ENCODE data around the gene APRT. TPM values are rescaled to one million over a fixed set of nuclear protein-coding genes. Genes with fewer than 3 reads are reported as not detected.

APRT gene
- total RNA-seq (2022; extraction: Qiagen RNA extraction), result 318 to 449 TPM (median 401 TPM) in 5 replicates

GRCh38 chr16:88811769-88812512, at the start of gene APRT:
Gene APRT, minus strand, starts transcription at chr16:88811928. Its CDS starts 29 bp downstream, at chr16:88811899.

DNA sequence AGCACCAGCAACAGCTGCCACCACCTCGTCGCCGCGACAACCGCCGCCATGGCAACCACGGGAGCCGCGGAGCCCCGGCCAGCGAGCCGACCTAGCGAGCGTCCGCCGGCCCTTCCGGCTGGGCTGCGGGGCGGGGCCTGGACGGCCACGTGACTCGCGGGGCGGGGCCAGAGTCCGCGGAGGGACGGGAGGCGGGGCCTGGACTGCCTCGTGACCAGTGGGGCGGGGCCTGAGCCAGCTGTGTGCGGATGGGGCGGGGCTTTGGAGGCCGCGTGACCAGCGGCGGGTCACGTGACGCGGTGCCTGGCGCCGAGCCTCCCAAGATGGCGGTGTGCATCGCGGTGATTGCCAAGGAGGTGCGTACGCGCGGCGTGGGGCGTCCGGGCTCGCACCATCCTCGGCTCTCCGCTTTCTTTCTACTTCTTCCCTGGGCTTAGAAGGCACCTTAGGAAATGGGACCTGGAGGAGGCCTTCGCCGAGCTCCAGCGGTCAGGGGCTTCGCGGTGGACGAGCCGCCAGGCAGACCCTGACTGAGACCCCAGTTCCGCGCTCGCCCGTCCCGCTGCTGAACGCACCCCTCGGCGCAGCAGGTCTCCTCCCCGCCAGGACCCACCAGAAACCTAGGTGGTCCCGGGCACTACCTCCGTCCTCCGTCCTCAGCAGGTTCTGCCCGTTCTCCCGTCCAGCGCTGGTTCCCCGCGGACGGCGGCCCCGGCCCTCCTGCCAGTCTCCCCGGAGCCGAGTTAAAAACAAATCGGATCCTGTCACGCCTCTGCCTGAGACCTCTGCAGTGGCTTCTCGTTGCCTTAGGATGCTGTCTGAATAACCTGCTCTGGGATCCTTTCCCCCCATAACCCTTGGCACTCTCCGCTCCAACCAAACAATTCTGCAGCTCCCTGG, 45.4 kb upstream of the APRT start, which contains the start of the genes GALNS and TRAPPC2L:
Gene GALNS (minus strand): TSS at position 120 of the 900 bp plus-strand sequence. CDS start 70 bp downstream, at position 50.
Gene TRAPPC2L (plus strand): TSS at position 300 of the 900 bp plus-strand sequence. CDS start 24 bp downstream, at position 324.

GRCh38 chr16:88803264-88803987, 8.3 kb downstream of the APRT start, which contains the start of gene CDT1:
Gene CDT1, plus strand, starts transcription at chr16:88803789. Its CDS starts 43 bp downstream, at chr16:88803832.

DNA sequence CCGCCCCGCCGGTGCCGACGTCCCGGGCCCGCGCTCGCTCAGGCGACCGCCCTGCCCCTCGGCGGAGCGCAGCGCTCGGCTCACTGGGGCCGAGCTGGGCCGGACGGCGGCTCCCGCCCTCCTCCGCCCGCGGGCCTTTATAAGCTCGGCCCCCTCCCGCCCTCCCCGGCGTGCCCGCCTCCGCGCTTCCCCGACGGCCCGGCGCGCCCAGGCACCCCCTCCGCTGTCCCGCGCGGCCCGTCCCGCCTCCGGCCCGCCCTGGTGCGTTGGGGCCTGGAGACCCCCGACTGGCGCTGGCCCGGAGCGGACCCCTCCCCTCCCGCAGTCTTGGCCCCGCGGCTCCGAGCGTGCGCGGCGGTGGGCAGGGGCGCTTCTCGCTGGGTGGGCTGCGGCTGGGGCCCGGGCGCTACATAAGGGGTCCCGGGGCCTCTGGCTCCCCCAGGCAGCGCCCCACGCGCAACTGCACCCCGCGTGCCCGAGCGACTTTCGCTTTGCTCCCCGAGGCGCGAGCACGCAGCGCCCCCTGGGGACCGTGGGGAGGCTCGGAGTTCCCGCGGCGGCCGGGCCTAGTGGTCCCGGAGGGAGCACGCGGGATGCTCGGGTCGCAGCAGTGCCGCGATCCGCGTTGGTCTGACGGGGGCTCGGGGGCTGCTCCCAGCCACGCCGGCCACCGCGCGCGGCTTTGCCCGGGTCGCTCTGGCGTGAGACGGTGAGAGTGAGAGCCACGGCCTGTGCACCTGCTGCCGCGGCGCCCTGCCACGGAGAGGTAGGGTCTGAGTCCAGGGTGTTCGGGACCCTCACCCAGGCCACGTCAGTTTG, 26.4 kb downstream of the APRT start, which contains the start of gene PIEZO1:
Gene PIEZO1 (minus strand): TSS at position 115 of the 819 bp plus-strand sequence. CDS start 256 bp downstream, outside the sequence.

Other genes starting within 250 kb of the APRT start
- 45.1 to 52.5 TPM (median 51.5 TPM) in 5 replicates for gene ZC3H18, start 241.5 kb downstream of the APRT start, total RNA-seq (2022; extraction: Qiagen RNA extraction)
- gene IL17C, start 173.4 kb downstream of the APRT start, total RNA-seq (2022; extraction: Qiagen RNA extraction), result 0.13 TPM in 1 of 5 replicates, not detected in the others
- 229 to 328 TPM (median 298 TPM) in 5 replicates for gene CYBA, start 160.9 kb downstream of the APRT start, total RNA-seq (2022; extraction: Qiagen RNA extraction)
- gene MVD, start 148.8 kb downstream of the APRT start, total RNA-seq (2022; extraction: Qiagen RNA extraction), result 14.9 to 24.1 TPM (median 23.4 TPM) in 5 replicates
- gene SNAI3, start 125.4 kb downstream of the APRT start, total RNA-seq (2022; extraction: Qiagen RNA extraction), result 0.07 to 0.23 TPM (median 0.16 TPM) in 5 replicates
- 11.8 to 20.1 TPM (median 16.7 TPM) in 5 replicates for gene RNF166, start 105.5 kb downstream of the APRT start, total RNA-seq (2022; extraction: Qiagen RNA extraction)
- gene CTU2, start 105.4 kb downstream of the APRT start, total RNA-seq (2022; extraction: Qiagen RNA extraction), result 22.5 to 35.2 TPM (median 34.2 TPM) in 5 replicates
- 101 to 154 TPM (median 139 TPM) in 5 replicates for gene PIEZO1, start 26.7 kb downstream of the APRT start, total RNA-seq (2022; extraction: Qiagen RNA extraction)
- gene CDT1, start 8.1 kb downstream of the APRT start, total RNA-seq (2022; extraction: Qiagen RNA extraction), result 24.3 to 34.5 TPM (median 31.0 TPM) in 5 replicates
- 34.7 to 47.1 TPM (median 46.9 TPM) in 5 replicates for gene GALNS, start 45.0 kb upstream of the APRT start, total RNA-seq (2022; extraction: Qiagen RNA extraction)
- gene TRAPPC2L, start 45.2 kb upstream of the APRT start, total RNA-seq (2022; extraction: Qiagen RNA extraction), result 93.2 to 131 TPM (median 108 TPM) in 5 replicates
- gene PABPN1L, start 54.7 kb upstream of the APRT start, total RNA-seq (2022; extraction: Qiagen RNA extraction), result not detected in 5 replicates
- gene CBFA2T3, start 165.3 kb upstream of the APRT start, total RNA-seq (2022; extraction: Qiagen RNA extraction), result 0.40 to 0.86 TPM (median 0.63 TPM) in 5 replicates

Data from A549 treated with Mapracorat at 1 μM for 4 hours (cell line).